Measurements from ENCODE around the gene GRM1.

The GRM1 gene

GRCh38 chr6:146103416-146104072 lies 74.7 kb downstream of the GRM1 start:
- DNase-seq (ENCODE audit: low read depth in 1 of 2, low spot score in 1 of 2): no peak
- Histone ChIP-seq H3K27ac (replicated peaks) (no peak overlapping the region), H3K27me3 (ENCODE audit: insufficient read depth, poor library complexity, severe bottlenecking) (no peaks in the 10 kb centered on the region), H3K4me3 (replicated peaks; ENCODE audit: insufficient read depth, low read length) (no peak overlapping the region)
- no peak for TF ChIP-seq GABPA (IDR thresholded peaks at IDR 0.05; ENCODE audit: low read depth)
- no peak for TF ChIP-seq POLR2AphosphoS5 (IDR thresholded peaks at IDR 0.05; ENCODE audit: low read depth)
- no peak for TF ChIP-seq SPI1 (IDR thresholded peaks at IDR 0.05; ENCODE audit: borderline replicate concordance, low read depth)

- H3K27ac ChIP-seq (replicated peaks): no peak overlapping the region
- no peak for DNase-seq (ENCODE audit: low read depth in 1 of 2, low spot score in 1 of 2)
- H3K4me3 ChIP-seq (replicated peaks; ENCODE audit: insufficient read depth, low read length): no peak overlapping the region
- TF ChIP-seq GABPA (IDR thresholded peaks at IDR 0.05; ENCODE audit: low read depth) (no peak), POLR2AphosphoS5 (IDR thresholded peaks at IDR 0.05; ENCODE audit: low read depth) (no peak)
- TF ChIP-seq, protein P1, sequence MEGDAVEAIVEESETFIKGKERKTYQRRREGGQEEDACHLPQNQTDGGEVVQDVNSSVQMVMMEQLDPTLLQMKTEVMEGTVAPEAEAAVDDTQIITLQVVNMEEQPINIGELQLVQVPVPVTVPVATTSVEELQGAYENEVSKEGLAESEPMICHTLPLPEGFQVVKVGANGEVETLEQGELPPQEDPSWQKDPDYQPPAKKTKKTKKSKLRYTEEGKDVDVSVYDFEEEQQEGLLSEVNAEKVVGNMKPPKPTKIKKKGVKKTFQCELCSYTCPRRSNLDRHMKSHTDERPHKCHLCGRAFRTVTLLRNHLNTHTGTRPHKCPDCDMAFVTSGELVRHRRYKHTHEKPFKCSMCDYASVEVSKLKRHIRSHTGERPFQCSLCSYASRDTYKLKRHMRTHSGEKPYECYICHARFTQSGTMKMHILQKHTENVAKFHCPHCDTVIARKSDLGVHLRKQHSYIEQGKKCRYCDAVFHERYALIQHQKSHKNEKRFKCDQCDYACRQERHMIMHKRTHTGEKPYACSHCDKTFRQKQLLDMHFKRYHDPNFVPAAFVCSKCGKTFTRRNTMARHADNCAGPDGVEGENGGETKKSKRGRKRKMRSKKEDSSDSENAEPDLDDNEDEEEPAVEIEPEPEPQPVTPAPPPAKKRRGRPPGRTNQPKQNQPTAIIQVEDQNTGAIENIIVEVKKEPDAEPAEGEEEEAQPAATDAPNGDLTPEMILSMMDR (IDR thresholded peaks at IDR 0.05; ENCODE audit: insufficient read depth, low read length): no peak
- TF ChIP-seq, protein P2, sequence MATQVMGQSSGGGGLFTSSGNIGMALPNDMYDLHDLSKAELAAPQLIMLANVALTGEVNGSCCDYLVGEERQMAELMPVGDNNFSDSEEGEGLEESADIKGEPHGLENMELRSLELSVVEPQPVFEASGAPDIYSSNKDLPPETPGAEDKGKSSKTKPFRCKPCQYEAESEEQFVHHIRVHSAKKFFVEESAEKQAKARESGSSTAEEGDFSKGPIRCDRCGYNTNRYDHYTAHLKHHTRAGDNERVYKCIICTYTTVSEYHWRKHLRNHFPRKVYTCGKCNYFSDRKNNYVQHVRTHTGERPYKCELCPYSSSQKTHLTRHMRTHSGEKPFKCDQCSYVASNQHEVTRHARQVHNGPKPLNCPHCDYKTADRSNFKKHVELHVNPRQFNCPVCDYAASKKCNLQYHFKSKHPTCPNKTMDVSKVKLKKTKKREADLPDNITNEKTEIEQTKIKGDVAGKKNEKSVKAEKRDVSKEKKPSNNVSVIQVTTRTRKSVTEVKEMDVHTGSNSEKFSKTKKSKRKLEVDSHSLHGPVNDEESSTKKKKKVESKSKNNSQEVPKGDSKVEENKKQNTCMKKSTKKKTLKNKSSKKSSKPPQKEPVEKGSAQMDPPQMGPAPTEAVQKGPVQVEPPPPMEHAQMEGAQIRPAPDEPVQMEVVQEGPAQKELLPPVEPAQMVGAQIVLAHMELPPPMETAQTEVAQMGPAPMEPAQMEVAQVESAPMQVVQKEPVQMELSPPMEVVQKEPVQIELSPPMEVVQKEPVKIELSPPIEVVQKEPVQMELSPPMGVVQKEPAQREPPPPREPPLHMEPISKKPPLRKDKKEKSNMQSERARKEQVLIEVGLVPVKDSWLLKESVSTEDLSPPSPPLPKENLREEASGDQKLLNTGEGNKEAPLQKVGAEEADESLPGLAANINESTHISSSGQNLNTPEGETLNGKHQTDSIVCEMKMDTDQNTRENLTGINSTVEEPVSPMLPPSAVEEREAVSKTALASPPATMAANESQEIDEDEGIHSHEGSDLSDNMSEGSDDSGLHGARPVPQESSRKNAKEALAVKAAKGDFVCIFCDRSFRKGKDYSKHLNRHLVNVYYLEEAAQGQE (IDR thresholded peaks at IDR 0.05; ENCODE audit: insufficient replicate concordance, low read depth): no peak
- no peaks in the 10 kb centered on the region for H3K27me3 ChIP-seq (ENCODE audit: insufficient read depth, poor library complexity, severe bottlenecking)
Observed at GRCh38 chr6:146106532-146106931, 77.7 kb downstream of the GRM1 start.

DNA sequence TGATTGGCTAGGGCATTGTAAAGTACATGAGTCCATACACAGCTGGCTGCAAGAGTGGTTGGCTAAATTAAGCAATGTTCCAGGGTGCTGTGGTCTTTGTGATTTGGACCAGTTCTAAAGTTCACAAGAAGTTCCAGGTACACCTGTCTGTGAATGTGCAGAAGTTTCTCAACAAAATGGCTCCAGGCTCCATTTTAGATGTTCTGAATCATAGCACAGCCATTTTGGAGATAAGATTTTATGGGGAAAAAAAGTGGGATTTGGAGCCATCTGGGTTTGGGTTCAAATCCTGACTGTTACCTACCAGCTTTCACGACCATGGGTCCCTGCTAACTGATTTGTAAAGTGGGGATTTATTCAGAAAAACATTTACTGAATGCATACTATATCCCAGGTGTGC lies 82.1 kb downstream of the GRM1 start:
- H3K27ac ChIP-seq (replicated peaks): no peak overlapping the region
- H3K4me3 ChIP-seq (replicated peaks; ENCODE audit: insufficient read depth, low read length): no peak overlapping the region
- no peak for DNase-seq (ENCODE audit: low read depth in 1 of 2, low spot score in 1 of 2)
- TF ChIP-seq SPI1 (IDR thresholded peaks at IDR 0.05; ENCODE audit: borderline replicate concordance, low read depth): no peak
- TF ChIP-seq POLR2AphosphoS5 (IDR thresholded peaks at IDR 0.05; ENCODE audit: low read depth): no peak
- TF ChIP-seq, protein P2 (IDR thresholded peaks at IDR 0.05; ENCODE audit: insufficient replicate concordance, low read depth): no peak
- TF ChIP-seq, protein P1 (IDR thresholded peaks at IDR 0.05; ENCODE audit: insufficient read depth, low read length): no peak
- TF ChIP-seq GABPA (IDR thresholded peaks at IDR 0.05; ENCODE audit: low read depth): no peak
- H3K27me3 ChIP-seq (ENCODE audit: insufficient read depth, poor library complexity, severe bottlenecking): no peaks in the 10 kb centered on the region

DNA sequence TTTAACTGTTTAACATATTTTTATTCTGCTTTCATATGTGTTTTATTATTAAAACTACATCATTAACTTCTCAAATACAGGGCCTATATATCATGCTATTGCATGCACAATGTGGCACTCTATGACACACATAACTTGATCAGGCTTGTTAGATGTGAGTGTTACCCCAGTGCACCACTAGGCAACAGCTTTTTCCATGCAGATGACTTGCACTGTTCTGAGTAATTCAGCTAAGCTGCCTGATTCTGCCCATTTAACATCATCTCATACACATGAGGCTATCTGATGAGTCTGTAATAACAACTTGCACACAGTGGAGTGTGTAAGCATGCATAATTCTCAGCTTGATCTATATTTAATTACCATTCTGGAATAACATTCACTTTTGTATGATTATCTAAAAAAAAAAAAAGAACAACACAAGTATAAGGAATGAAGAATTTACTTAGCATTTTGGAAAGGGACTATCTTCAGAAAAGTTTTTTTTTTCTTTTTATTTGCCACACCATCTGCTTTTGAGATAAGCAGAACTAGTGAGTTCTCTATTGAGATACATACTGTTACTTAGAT lies 83.1 kb downstream of the GRM1 start:
- Histone ChIP-seq H3K27ac (replicated peaks) (no peak overlapping the region), H3K27me3 (ENCODE audit: insufficient read depth, poor library complexity, severe bottlenecking) (no peaks in the 10 kb centered on the region), H3K4me3 (replicated peaks; ENCODE audit: insufficient read depth, low read length) (no peak overlapping the region)
- no peak for DNase-seq (ENCODE audit: low read depth in 1 of 2, low spot score in 1 of 2)
- TF ChIP-seq, protein P2 (IDR thresholded peaks at IDR 0.05; ENCODE audit: insufficient replicate concordance, low read depth): no peak
- TF ChIP-seq POLR2AphosphoS5 (IDR thresholded peaks at IDR 0.05; ENCODE audit: low read depth) (no peak), GABPA (IDR thresholded peaks at IDR 0.05; ENCODE audit: low read depth) (no peak), SPI1 (IDR thresholded peaks at IDR 0.05; ENCODE audit: borderline replicate concordance, low read depth) (no peak)
- TF ChIP-seq, protein P1 (IDR thresholded peaks at IDR 0.05; ENCODE audit: insufficient read depth, low read length): no peak

Data from HL-60 (cell line).